WTC11 (cell line): ENCODE results near the gene ERC1. TPM values are rescaled to one million over a fixed set of nuclear protein-coding genes. Genes with fewer than 3 reads are reported as not detected.

Source experiments
- ATAC-seq: fragments of 200-7000 bp; cut with Tn5 transposase; 2 replicates; pipeline ENCODE4 v1.10.0; 2021; ENCODE audit warnings: mild to moderate bottlenecking, moderate library complexity
- CTCF ChIA-PET: fragments of 300-600 bp; sonication (Branson Sonifier 250); formaldehyde crosslinking; loops from one replicate; lab custom pipeline; 2021; ENCODE audit warnings: antibody characterized with exemption; lab: Charles Lee
- POLR2A ChIA-PET: fragments of 350-600 bp; sonication (Branson Sonifier 250); formaldehyde crosslinking; loops from one replicate; lab custom pipeline; 2021; ENCODE audit warnings: antibody characterized with exemption; lab: Charles Lee
- DNase-seq: peaks from one replicate; pipeline ENCODE4 v3.0.0; 2021; ENCODE audit warnings: low spot score
- H3K27ac Mint-ChIP-seq: 2 replicates; pipeline ENCODE4 v1.8.0; 2021; ENCODE audit warnings: mixed read lengths
- H3K27me3 Mint-ChIP-seq: 2 replicates; pipeline ENCODE4 v1.8.0; 2021; ENCODE audit warnings: low read depth, mild to moderate bottlenecking, moderate library complexity, mixed read lengths
- H3K36me3 Mint-ChIP-seq: 2 replicates; pipeline ENCODE4 v1.8.0; 2021; ENCODE audit warnings: mixed read lengths
- H3K4me1 Mint-ChIP-seq: 2 replicates; pipeline ENCODE4 v1.8.0; 2022; ENCODE audit warnings: mixed read lengths
- H3K4me3 Mint-ChIP-seq: 2 replicates; pipeline ENCODE4 v1.8.0; 2021; ENCODE audit warnings: mild to moderate bottlenecking, moderate library complexity, mixed read lengths
- H3K9me3 Mint-ChIP-seq: 2 replicates; pipeline ENCODE4 v1.8.0; 2021; ENCODE audit warnings: mixed read lengths
- ATF1 ChIP-seq: sonication (generic); formaldehyde crosslinking; IDR thresholded peaks from 2 replicates; pipeline ENCODE4 v1.8.1; 2023; ENCODE audit warnings: mild to moderate bottlenecking, moderate library complexity, missing genetic modification reagents
- ATF2 ChIP-seq: sonication (generic); formaldehyde crosslinking; IDR thresholded peaks from 2 replicates; pipeline ENCODE4 v1.8.1; 2022; ENCODE audit warnings: low read depth, missing genetic modification reagents, borderline replicate concordance
- ATF3 ChIP-seq: sonication (generic); formaldehyde crosslinking; conservative IDR thresholded peaks from 2 replicates; pipeline ENCODE4 v1.8.1; 2022; ENCODE audit warnings: mild to moderate bottlenecking, missing genetic modification reagents
- E2F5 ChIP-seq: sonication (generic); formaldehyde crosslinking; IDR thresholded peaks from 2 replicates; pipeline ENCODE4 v1.8.1; 2022; ENCODE audit warnings: mild to moderate bottlenecking, moderate library complexity, missing genetic modification reagents
- ETV6 ChIP-seq: sonication (generic); formaldehyde crosslinking; IDR thresholded peaks from 2 replicates; pipeline ENCODE4 v1.8.1; 2022; ENCODE audit warnings: mild to moderate bottlenecking, missing genetic modification reagents
- FOXK1 ChIP-seq: sonication (generic); formaldehyde crosslinking; IDR thresholded peaks from 2 replicates; pipeline ENCODE4 v1.8.0; 2022; ENCODE audit warnings: mild to moderate bottlenecking, moderate library complexity, missing genetic modification reagents
- HMGA2 ChIP-seq: fragments of 250-450 bp; sonication (Bioruptor Pico); IDR thresholded peaks from 2 replicates; pipeline ENCODE4 v1.4.0; 2021; ENCODE audit warnings: mild to moderate bottlenecking, moderate library complexity
- IRF2 ChIP-seq: sonication (generic); formaldehyde crosslinking; IDR thresholded peaks from 2 replicates; pipeline ENCODE4 v1.8.0; 2022; ENCODE audit warnings: low read depth, missing genetic modification reagents, borderline replicate concordance
- JAZF1 ChIP-seq: fragments of 250-450 bp; sonication (Bioruptor Pico); IDR thresholded peaks from 2 replicates; pipeline ENCODE4 v1.9.0; 2021; ENCODE audit warnings: moderate library complexity, mild to moderate bottlenecking, inconsistent platforms
- MXD4 ChIP-seq: fragments of 250-450 bp; sonication (Bioruptor Pico); IDR thresholded peaks from 2 replicates; pipeline ENCODE4 v1.8.0; 2021; ENCODE audit warnings: mild to moderate bottlenecking, moderate library complexity, borderline replicate concordance
- MYBL2 ChIP-seq: sonication (generic); formaldehyde crosslinking; IDR thresholded peaks from 2 replicates; pipeline ENCODE4 v1.8.1; 2023; ENCODE audit warnings: mild to moderate bottlenecking, moderate library complexity, missing genetic modification reagents
- NR1H2 ChIP-seq: sonication (generic); formaldehyde crosslinking; IDR thresholded peaks from 2 replicates; pipeline ENCODE4 v1.9.0; 2021; ENCODE audit warnings: mild to moderate bottlenecking, moderate library complexity, missing genetic modification reagents
- TCF7 ChIP-seq: sonication (generic); formaldehyde crosslinking; IDR thresholded peaks from 2 replicates; pipeline ENCODE4 v1.8.0; 2022; ENCODE audit warnings: mild to moderate bottlenecking, low read depth, missing genetic modification reagents, moderate library complexity
- TEAD1 ChIP-seq: sonication (generic); formaldehyde crosslinking; IDR thresholded peaks from 2 replicates; pipeline ENCODE4 v1.8.0; 2022; ENCODE audit warnings: mild to moderate bottlenecking, missing genetic modification reagents
- TEAD4 ChIP-seq: sonication (generic); formaldehyde crosslinking; IDR thresholded peaks from 2 replicates; pipeline ENCODE4 v1.8.0; 2022; ENCODE audit warnings: mild to moderate bottlenecking, missing genetic modification reagents
- ZBTB43 ChIP-seq: sonication (generic); formaldehyde crosslinking; IDR thresholded peaks from 2 replicates; pipeline ENCODE4 v1.8.1; 2023; ENCODE audit warnings: mild to moderate bottlenecking, missing genetic modification reagents
- ZMAT4 ChIP-seq: fragments of 250-450 bp; sonication (Bioruptor Pico); IDR thresholded peaks from 2 replicates; pipeline ENCODE4 v1.9.0; 2021; ENCODE audit warnings: mild to moderate bottlenecking
- ZNF219 ChIP-seq: sonication (generic); formaldehyde crosslinking; IDR thresholded peaks from 2 replicates; pipeline ENCODE4 v1.8.0; 2023; ENCODE audit warnings: missing genetic modification reagents, mild to moderate bottlenecking, borderline replicate concordance
- ZNF263 ChIP-seq: sonication (generic); formaldehyde crosslinking; IDR thresholded peaks from 2 replicates; pipeline ENCODE4 v1.8.1; 2022; ENCODE audit warnings: low read depth, mild to moderate bottlenecking, moderate library complexity, missing genetic modification reagents
- ZNF396 ChIP-seq: fragments of 250-450 bp; sonication (Bioruptor Pico); IDR thresholded peaks from 2 replicates; pipeline ENCODE4 v1.8.0; 2021; ENCODE audit warnings: mild to moderate bottlenecking, moderate library complexity, borderline replicate concordance
- ZSCAN18 ChIP-seq: fragments of 250-450 bp; sonication (Bioruptor Pico); IDR thresholded peaks from 2 replicates; pipeline ENCODE4 v2.1.2; 2022; ENCODE audit warnings: mild to moderate bottlenecking, moderate library complexity
- total RNA-seq: library from RNA; stranded (reverse); gene quantifications from 3 replicates; pipeline ENCODE4 v1.2.3, GENCODE V29; 2021

The ERC1 gene
- total RNA-seq, 1 experiment from 2014 or later, result 47.5 TPM

GRCh38 chr12:1217191-1217949, 226.3 kb downstream of the ERC1 start:
- no peak for TF ChIP-seq TEAD4 (CRISPR knock-in tag)
- TF ChIP-seq ZNF263 (CRISPR knock-in tag), result no peak
- no peak for TF ChIP-seq ATF3 (CRISPR knock-in tag)
- Mint-ChIP-seq H3K27me3 (no peaks in the 10 kb centered on the region), H3K27ac (no peak overlapping the region), H3K4me3 (no peak overlapping the region), H3K9me3 (no peaks in the 10 kb centered on the region), H3K36me3 (no peaks in the 10 kb centered on the region), H3K4me1 (peaks cover 8% of the 10 kb centered on the region)
- ChIA-PET CTCF (no interaction called here), POLR2A (no interaction called here)
- ATAC-seq (no peak), DNase-seq (no peak)

GRCh38 chr12:1218369-1218768, 227.3 kb downstream of the ERC1 start:
- no peaks in the 10 kb centered on the region for H3K4me1 Mint-ChIP-seq
- H3K4me3 Mint-ChIP-seq, result no peak overlapping the region
- H3K9me3 Mint-ChIP-seq, result no peaks in the 10 kb centered on the region
- H3K36me3 Mint-ChIP-seq, result no peaks in the 10 kb centered on the region
- no peaks in the 10 kb centered on the region for H3K27me3 Mint-ChIP-seq
- DNase-seq (no peak), ATAC-seq (no peak)
- CTCF ChIA-PET, result interaction anchor here (3.3 kb wide), 1 partner anchor 100 kb away, joined by 13 read pairs; no protein-coding TSS in a partner anchor
- H3K27ac Mint-ChIP-seq, result no peak overlapping the region
- TF ChIP-seq HMGA2 (CRISPR knock-in tag) (no peak), MXD4 (CRISPR knock-in tag) (no peak), MYBL2 (CRISPR knock-in tag) (no peak), ZNF219 (CRISPR knock-in tag) (no peak), ATF1 (CRISPR knock-in tag) (no peak), NR1H2 (no peak), ZSCAN18 (no peak), JAZF1 (no peak), ATF2 (CRISPR knock-in tag) (no peak), ZNF396 (CRISPR knock-in tag) (no peak), IRF2 (no peak), E2F5 (CRISPR knock-in tag) (no peak), TCF7 (CRISPR knock-in tag) (no peak)
- POLR2A ChIA-PET, result no interaction called here

- Mint-ChIP-seq H3K27ac (no peak overlapping the region), H3K36me3 (no peaks in the 10 kb centered on the region), H3K4me1 (no peaks in the 10 kb centered on the region), H3K9me3 (no peaks in the 10 kb centered on the region), H3K4me3 (no peak overlapping the region), H3K27me3 (no peaks in the 10 kb centered on the region)
- ChIA-PET POLR2A (interaction anchor here (0.6 kb wide), 1 partner anchor 46 kb away, joined by 3 read pairs; no protein-coding TSS in a partner anchor), CTCF (interaction anchor here (3.3 kb wide), 1 partner anchor 102 kb away, joined by 13 read pairs; no protein-coding TSS in a partner anchor)
- DNase-seq (no peak), ATAC-seq (no peak)
- TF ChIP-seq FOXK1 (CRISPR knock-in tag), result no peak
- TF ChIP-seq TEAD1 (CRISPR knock-in tag), result no peak
- no peak for TF ChIP-seq ETV6
- TF ChIP-seq ATF2 (CRISPR knock-in tag), result no peak
- no peak for TF ChIP-seq ZMAT4 (CRISPR knock-in tag)
- no peak for TF ChIP-seq MXD4 (CRISPR knock-in tag)
- TF ChIP-seq ZBTB43 (CRISPR knock-in tag), result no peak
These were observed 229.4 kb downstream of the ERC1 start for GRCh38 chr12:1220127-1221092.
